Measurements from ENCODE around the gene ZNF585A.
A peak's percentile ranks its signal among the peaks of the same experiment; 100 is the strongest.
"Not testable (repeated sequence)": the region's sequence is repeated elsewhere in the genome, so short reads cannot be mapped to it uniquely, and the experiment has no call there.

ZNF585A gene

DNA sequence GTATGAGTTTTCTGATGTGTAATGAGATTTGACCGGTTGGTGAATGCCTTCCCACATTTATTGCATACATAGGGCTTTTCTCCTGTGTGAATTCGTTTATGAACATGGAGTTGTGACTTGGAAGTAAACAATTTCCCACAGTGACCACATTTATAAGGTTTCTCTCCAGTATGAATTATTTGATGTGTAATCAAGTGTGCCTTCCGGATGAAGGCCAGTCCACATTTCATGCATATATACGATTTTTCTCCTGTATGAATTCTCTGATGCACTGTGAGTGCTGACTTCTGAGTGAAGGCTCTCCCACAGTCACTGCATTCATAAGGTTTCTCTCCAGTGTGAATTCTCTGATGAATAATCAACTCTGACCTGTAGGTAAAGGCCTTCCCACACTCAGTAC, 13.6 kb upstream of the ZNF585A start:
- H3K27ac ChIP-seq (ENCODE audit: low read depth in 2 of 2, low read length in 2 of 2); H3K4me1 ChIP-seq (ENCODE audit: control insufficient read depth in 2 of 2, insufficient read depth in 2 of 2, low read length in 2 of 2); H3K27me3 ChIP-seq (ENCODE audit: control insufficient read depth in 2 of 2, insufficient read depth in 2 of 2, low read length in 2 of 2); H3K4me3 ChIP-seq (ENCODE audit: low read length in 2 of 2); H3K9ac ChIP-seq (ENCODE audit: low read depth in 1 of 2, low read length in 2 of 2): not testable (repeated sequence)
- H3K9me3 ChIP-seq (ENCODE audit: control insufficient read depth in 2 of 2, low read length in 2 of 2) = peaks cover 47 to 48% of the 10 kb centered on the region in 2 donors
- H3K36me3 ChIP-seq (ENCODE audit: control insufficient read depth in 2 of 2, insufficient read depth in 2 of 2, low read length in 2 of 2) = peaks cover 27 to 30% of the 10 kb centered on the region in 2 donors

DNA sequence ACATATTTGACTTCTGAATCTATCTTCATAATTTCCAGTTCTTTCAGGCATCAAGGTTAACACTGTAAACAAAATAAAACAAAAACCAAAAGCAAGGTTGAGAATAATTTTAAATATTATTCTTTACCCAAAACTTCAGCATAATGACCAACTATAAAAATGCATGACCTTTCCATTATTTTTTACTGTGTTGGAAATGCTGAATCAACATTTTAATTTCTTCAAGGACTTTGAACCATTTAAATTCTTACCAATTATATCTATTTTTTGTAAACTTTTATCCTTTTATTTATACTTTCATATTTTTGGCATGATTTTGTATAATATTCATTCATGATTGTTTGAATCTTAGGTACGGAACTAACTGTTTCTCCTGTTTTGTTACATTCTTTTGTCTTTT, 6.9 kb downstream of the ZNF585A start:
- Histone ChIP-seq H3K9me3 (ENCODE audit: control insufficient read depth in 2 of 2, low read length in 2 of 2) (peaks cover 23 to 24% of the 10 kb centered on the region in 2 donors), H3K27ac (ENCODE audit: low read depth in 2 of 2, low read length in 2 of 2) (no peak overlapping the region), H3K36me3 (ENCODE audit: control insufficient read depth in 2 of 2, insufficient read depth in 2 of 2, low read length in 2 of 2) (peaks cover 37 to 52% of the 10 kb centered on the region in 2 donors), H3K4me1 (ENCODE audit: control insufficient read depth in 2 of 2, insufficient read depth in 2 of 2, low read length in 2 of 2) (no peaks in the 10 kb centered on the region), H3K4me3 (ENCODE audit: low read length in 2 of 2) (no peak overlapping the region), H3K9ac (ENCODE audit: low read depth in 1 of 2, low read length in 2 of 2) (no peak overlapping the region), H3K27me3 (ENCODE audit: control insufficient read depth in 2 of 2, insufficient read depth in 2 of 2, low read length in 2 of 2) (no peaks in the 10 kb centered on the region)

- H3K9me3 ChIP-seq (ENCODE audit: control insufficient read depth in 2 of 2, low read length in 2 of 2) = peaks cover 45 to 55% of the 10 kb centered on the region in 2 donors
- no peak overlapping the region for H3K27ac ChIP-seq (ENCODE audit: low read depth in 2 of 2, low read length in 2 of 2)
- H3K9ac ChIP-seq (ENCODE audit: low read depth in 1 of 2, low read length in 2 of 2) = no peak overlapping the region
- H3K27me3 ChIP-seq (ENCODE audit: control insufficient read depth in 2 of 2, insufficient read depth in 2 of 2, low read length in 2 of 2) = no peaks in the 10 kb centered on the region
- H3K4me3 ChIP-seq (ENCODE audit: low read length in 2 of 2) = no peak overlapping the region
- no peaks in the 10 kb centered on the region for H3K4me1 ChIP-seq (ENCODE audit: control insufficient read depth in 2 of 2, insufficient read depth in 2 of 2, low read length in 2 of 2)
- peaks cover 33 to 41% of the 10 kb centered on the region in 2 donors for H3K36me3 ChIP-seq (ENCODE audit: control insufficient read depth in 2 of 2, insufficient read depth in 2 of 2, low read length in 2 of 2)
Observed at GRCh38 chr19:37160153-37160552, 12.3 kb downstream of the ZNF585A start.

DNA sequence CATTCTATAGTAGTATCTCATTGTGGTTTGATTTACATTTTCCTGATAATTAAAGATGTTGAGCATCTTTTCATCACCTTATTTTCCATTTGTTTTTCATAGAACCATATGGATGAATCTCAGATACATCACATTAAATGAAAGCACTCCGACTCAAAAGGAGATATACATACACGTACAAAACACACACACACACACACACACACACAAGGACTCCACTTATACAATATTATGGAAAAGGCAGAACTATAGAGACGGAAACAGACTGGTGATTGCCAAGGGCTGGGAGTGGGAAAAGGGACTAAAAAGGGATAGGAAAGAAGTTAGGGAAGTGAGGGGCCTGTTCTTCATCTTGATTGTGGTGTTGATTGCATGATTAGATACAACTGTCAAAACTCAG, 24.3 kb downstream of the ZNF585A start:
- no peaks in the 10 kb centered on the region for H3K4me1 ChIP-seq (ENCODE audit: control insufficient read depth in 2 of 2, insufficient read depth in 2 of 2, low read length in 2 of 2)
- H3K36me3 ChIP-seq (ENCODE audit: control insufficient read depth in 2 of 2, insufficient read depth in 2 of 2, low read length in 2 of 2) = peaks cover 5 to 10% of the 10 kb centered on the region in 2 donors
- H3K27me3 ChIP-seq (ENCODE audit: control insufficient read depth in 2 of 2, insufficient read depth in 2 of 2, low read length in 2 of 2) = no peaks in the 10 kb centered on the region
- peaks cover 30 to 64% of the 10 kb centered on the region in 2 donors for H3K9me3 ChIP-seq (ENCODE audit: control insufficient read depth in 2 of 2, low read length in 2 of 2)
- no peak overlapping the region for H3K27ac ChIP-seq (ENCODE audit: low read depth in 2 of 2, low read length in 2 of 2)
- no peak overlapping the region for H3K4me3 ChIP-seq (ENCODE audit: low read length in 2 of 2)
- H3K9ac ChIP-seq (ENCODE audit: low read depth in 1 of 2, low read length in 2 of 2) = no peak overlapping the region

GRCh38 chr19:37136111-37136510, 36.4 kb downstream of the ZNF585A start:
- Histone ChIP-seq H3K27me3 (ENCODE audit: control insufficient read depth in 2 of 2, insufficient read depth in 2 of 2, low read length in 2 of 2) (no peaks in the 10 kb centered on the region), H3K36me3 (ENCODE audit: control insufficient read depth in 2 of 2, insufficient read depth in 2 of 2, low read length in 2 of 2) (no peaks in the 10 kb centered on the region), H3K4me3 (ENCODE audit: low read length in 2 of 2) (no peak overlapping the region), H3K9ac (ENCODE audit: low read depth in 1 of 2, low read length in 2 of 2) (no peak overlapping the region), H3K4me1 (ENCODE audit: control insufficient read depth in 2 of 2, insufficient read depth in 2 of 2, low read length in 2 of 2) (no peaks in the 10 kb centered on the region), H3K27ac (ENCODE audit: low read depth in 2 of 2, low read length in 2 of 2) (no peak overlapping the region), H3K9me3 (ENCODE audit: control insufficient read depth in 2 of 2, low read length in 2 of 2) (peaks cover 53 to 60% of the 10 kb centered on the region in 2 donors)

GRCh38 chr19:37128821-37129177, 43.7 kb downstream of the ZNF585A start:
- H3K9ac ChIP-seq (ENCODE audit: low read depth in 1 of 2, low read length in 2 of 2) = no peak overlapping the region
- no peak overlapping the region for H3K27ac ChIP-seq (ENCODE audit: low read depth in 2 of 2, low read length in 2 of 2)
- H3K36me3 ChIP-seq (ENCODE audit: control insufficient read depth in 2 of 2, insufficient read depth in 2 of 2, low read length in 2 of 2) = peaks cover 17 to 20% of the 10 kb centered on the region in 2 donors
- H3K27me3 ChIP-seq (ENCODE audit: control insufficient read depth in 2 of 2, insufficient read depth in 2 of 2, low read length in 2 of 2) = no peaks in the 10 kb centered on the region
- H3K9me3 ChIP-seq (ENCODE audit: control insufficient read depth in 2 of 2, low read length in 2 of 2) = peaks cover 87 to 88% of the 10 kb centered on the region in 2 donors
- H3K4me3 ChIP-seq (ENCODE audit: low read length in 2 of 2) = peak overlapping the region; percentile 10 to 45
- H3K4me1 ChIP-seq (ENCODE audit: control insufficient read depth in 2 of 2, insufficient read depth in 2 of 2, low read length in 2 of 2) = no peaks in the 10 kb centered on the region

- H3K4me1 ChIP-seq (ENCODE audit: control insufficient read depth in 2 of 2, insufficient read depth in 2 of 2, low read length in 2 of 2) = no peaks in the 10 kb centered on the region
- H3K36me3 ChIP-seq (ENCODE audit: control insufficient read depth in 2 of 2, insufficient read depth in 2 of 2, low read length in 2 of 2) = peaks cover 17 to 20% of the 10 kb centered on the region in 2 donors
- H3K27me3 ChIP-seq (ENCODE audit: control insufficient read depth in 2 of 2, insufficient read depth in 2 of 2, low read length in 2 of 2) = no peaks in the 10 kb centered on the region
- peak overlapping the region; percentile 10 to 45 for H3K4me3 ChIP-seq (ENCODE audit: low read length in 2 of 2)
- no peak overlapping the region for H3K9ac ChIP-seq (ENCODE audit: low read depth in 1 of 2, low read length in 2 of 2)
- H3K27ac ChIP-seq (ENCODE audit: low read depth in 2 of 2, low read length in 2 of 2) = no peak overlapping the region
- peaks cover 83% of the 10 kb centered on the region in 2 donors for H3K9me3 ChIP-seq (ENCODE audit: control insufficient read depth in 2 of 2, low read length in 2 of 2)
Observed at GRCh38 chr19:37127999-37128820, 44.3 kb downstream of the ZNF585A start.

DNA sequence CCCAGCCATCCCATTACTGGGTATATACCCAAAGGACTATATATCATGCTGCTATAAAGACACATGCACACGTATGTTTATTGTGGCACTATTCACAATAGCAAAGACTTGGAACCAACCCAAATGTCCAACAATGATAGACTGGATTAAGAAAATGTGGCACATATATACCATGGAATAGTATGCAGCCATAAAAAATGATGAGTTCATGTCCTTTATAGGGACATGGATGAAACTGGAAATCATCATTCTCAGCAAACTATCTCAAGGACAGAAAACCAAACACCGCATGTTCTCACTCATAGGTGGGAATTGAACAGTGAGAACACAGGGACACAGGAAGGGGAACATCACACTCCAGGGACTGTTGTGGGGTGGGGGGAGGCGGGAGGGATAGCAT, 50.4 kb downstream of the ZNF585A start:
- not testable (repeated sequence) for H3K4me1 ChIP-seq (ENCODE audit: control insufficient read depth in 2 of 2, insufficient read depth in 2 of 2, low read length in 2 of 2); H3K36me3 ChIP-seq (ENCODE audit: control insufficient read depth in 2 of 2, insufficient read depth in 2 of 2, low read length in 2 of 2); H3K4me3 ChIP-seq (ENCODE audit: low read length in 2 of 2); H3K9ac ChIP-seq (ENCODE audit: low read depth in 1 of 2, low read length in 2 of 2); H3K27ac ChIP-seq (ENCODE audit: low read depth in 2 of 2, low read length in 2 of 2); H3K27me3 ChIP-seq (ENCODE audit: control insufficient read depth in 2 of 2, insufficient read depth in 2 of 2, low read length in 2 of 2)
- peaks cover 33 to 35% of the 10 kb centered on the region in 2 donors for H3K9me3 ChIP-seq (ENCODE audit: control insufficient read depth in 2 of 2, low read length in 2 of 2)

DNA sequence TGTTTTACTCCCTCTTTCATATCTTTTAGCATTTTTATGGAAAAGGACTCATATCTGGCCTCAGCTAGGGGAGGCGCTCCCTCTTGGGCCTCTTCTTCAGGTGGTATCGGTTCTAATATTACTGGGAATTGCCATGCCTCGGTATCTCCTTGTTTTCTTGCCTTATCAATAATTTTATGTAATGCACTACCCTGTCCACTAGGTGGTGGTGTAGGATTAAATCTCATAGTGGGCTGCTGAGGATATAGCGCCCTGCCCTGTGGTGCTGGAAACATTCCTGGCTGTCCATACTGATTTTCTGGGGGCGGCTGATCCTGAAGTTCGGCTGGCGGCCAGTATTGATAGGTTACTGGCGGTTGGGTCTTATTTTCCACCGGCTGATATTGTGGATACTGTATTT, 58.5 kb downstream of the ZNF585A start:
- no peak overlapping the region for H3K9ac ChIP-seq (ENCODE audit: low read depth in 1 of 2, low read length in 2 of 2)
- H3K36me3 ChIP-seq (ENCODE audit: control insufficient read depth in 2 of 2, insufficient read depth in 2 of 2, low read length in 2 of 2) = peaks cover 11 to 45% of the 10 kb centered on the region in 2 donors
- no peaks in the 10 kb centered on the region for H3K4me1 ChIP-seq (ENCODE audit: control insufficient read depth in 2 of 2, insufficient read depth in 2 of 2, low read length in 2 of 2)

DNA sequence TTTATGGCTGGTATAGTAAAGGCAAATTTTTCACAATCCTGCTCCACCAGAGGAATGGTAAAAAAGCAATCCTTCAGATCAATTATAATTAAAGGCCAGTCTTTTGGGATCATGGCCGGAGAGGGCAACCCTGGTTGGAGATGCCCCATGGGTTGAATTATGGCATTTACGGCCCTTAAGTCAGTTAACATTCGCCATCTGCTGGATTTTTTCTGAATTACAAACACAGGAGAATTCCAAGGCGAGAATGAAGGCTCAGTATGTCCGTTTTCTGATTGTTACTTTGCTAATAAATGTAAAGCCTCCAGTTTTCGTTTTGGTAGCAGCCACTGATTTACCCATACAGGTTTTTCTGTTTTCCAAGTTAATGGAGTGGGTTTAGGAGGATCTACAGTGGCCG, 60.7 kb downstream of the ZNF585A start:
- not testable (repeated sequence) for H3K9ac ChIP-seq (ENCODE audit: low read depth in 1 of 2, low read length in 2 of 2); H3K4me1 ChIP-seq (ENCODE audit: control insufficient read depth in 2 of 2, insufficient read depth in 2 of 2, low read length in 2 of 2); H3K27ac ChIP-seq (ENCODE audit: low read depth in 2 of 2, low read length in 2 of 2); H3K27me3 ChIP-seq (ENCODE audit: control insufficient read depth in 2 of 2, insufficient read depth in 2 of 2, low read length in 2 of 2); H3K4me3 ChIP-seq (ENCODE audit: low read length in 2 of 2)
- peaks cover 19 to 59% of the 10 kb centered on the region in 2 donors for H3K36me3 ChIP-seq (ENCODE audit: control insufficient read depth in 2 of 2, insufficient read depth in 2 of 2, low read length in 2 of 2)
- peaks cover 48 to 51% of the 10 kb centered on the region in 2 donors for H3K9me3 ChIP-seq (ENCODE audit: control insufficient read depth in 2 of 2, low read length in 2 of 2)

More for the DNA sequence above, 58.5 kb downstream of the ZNF585A start:
- Histone ChIP-seq H3K27ac (ENCODE audit: low read depth in 2 of 2, low read length in 2 of 2) (no peak overlapping the region), H3K27me3 (ENCODE audit: control insufficient read depth in 2 of 2, insufficient read depth in 2 of 2, low read length in 2 of 2) (no peaks in the 10 kb centered on the region), H3K9me3 (ENCODE audit: control insufficient read depth in 2 of 2, low read length in 2 of 2) (peaks cover 36 to 37% of the 10 kb centered on the region in 2 donors), H3K4me3 (ENCODE audit: low read length in 2 of 2) (peak overlapping the region in 1 of 2 donors; percentile 20)
